NCI-H2107 treated with DMSO at 0.1 percent for 48 hours (cell line): ENCODE measurements around the gene ZNF653.
A peak's percentile ranks its signal among the peaks of the same experiment; 100 is the strongest.

ENCODE experiments used
- DNase-seq: peaks from one replicate; lab custom pipeline; 2025; ENCODE audit not compliant: unreplicated experiment; lab: John Stamatoyannopoulos, UW

The ZNF653 gene

DNA sequence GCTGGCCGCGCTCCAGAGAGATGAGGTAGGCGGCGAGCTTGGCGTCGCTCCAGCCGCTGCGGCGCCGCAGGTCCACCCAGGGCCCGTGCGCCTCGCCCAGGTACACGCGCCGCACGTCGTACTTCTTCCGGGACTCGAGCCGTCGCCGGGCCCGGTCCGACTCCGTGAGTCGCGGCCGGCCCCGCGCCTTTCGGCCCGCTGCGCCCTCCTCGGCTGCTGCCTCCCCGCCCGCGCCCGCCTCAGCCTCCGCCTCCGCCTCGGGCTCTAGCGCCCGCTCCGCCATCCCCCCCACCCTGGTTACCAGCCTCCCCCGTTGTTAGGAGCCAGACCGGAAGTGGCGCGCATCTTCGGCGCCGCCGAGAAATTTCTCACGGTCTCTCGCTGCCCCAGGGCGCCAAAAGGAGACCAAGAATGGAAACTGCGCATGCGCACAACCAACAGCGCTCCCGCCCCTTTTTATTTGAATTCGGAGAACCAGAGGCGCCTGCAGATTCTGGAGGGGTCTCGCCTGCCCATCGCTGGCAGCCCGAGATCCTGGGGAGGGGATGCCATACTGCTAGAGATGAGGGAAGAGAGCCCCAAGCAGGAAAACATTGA is at the start of gene ZNF653:
ZNF653 (minus strand) TSS at position 336 of the 597 bp plus-strand sequence; CDS start at position 283, 53 bp downstream.
- peak; percentile 90 for DNase-seq

DNA sequence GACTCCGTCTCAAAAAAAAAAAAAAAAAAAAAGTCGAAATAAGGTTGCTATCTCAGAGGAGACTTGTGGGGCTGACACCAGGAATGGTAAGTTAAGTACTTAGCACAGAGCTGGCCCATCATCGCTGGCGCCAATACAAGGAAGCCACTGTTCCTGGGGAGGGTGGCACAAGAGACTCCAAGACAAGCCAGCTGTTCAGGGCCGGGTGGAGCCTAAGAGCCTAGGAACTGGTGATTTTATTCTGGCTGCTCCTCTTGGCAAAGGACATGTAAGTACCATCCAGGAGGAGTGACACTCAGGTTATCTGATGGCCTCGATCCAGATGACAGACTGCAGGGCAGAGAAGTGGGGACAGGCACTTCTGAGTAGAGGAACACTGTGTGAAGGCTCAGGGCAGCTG is 49.6 kb upstream of the ZNF653 start:
- no peak for DNase-seq

DNA sequence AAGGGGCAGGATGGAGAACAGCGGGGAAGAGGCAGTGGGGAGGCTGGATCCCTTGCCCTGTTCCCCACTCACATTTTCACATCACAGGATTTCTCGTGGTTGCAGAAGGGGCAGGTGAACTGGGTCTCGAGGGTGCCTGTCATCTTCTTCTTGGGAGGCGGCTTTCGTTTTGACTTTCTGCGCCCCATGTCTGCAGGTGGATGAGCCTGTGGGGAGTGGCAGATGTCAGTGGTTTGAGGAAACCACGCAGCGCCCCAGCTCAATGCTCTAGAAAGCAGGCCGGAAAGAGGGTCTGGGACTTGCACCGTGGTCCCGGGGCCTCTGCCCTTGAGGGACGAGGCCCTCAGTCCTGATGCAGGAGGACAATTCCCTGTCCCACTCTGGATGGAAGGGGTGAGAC is 48.5 kb upstream of the ZNF653 start:
- no peak for DNase-seq

- no peak for DNase-seq
Observed at GRCh38 chr19:11552666-11553372, 47.2 kb upstream of the ZNF653 start.

DNA sequence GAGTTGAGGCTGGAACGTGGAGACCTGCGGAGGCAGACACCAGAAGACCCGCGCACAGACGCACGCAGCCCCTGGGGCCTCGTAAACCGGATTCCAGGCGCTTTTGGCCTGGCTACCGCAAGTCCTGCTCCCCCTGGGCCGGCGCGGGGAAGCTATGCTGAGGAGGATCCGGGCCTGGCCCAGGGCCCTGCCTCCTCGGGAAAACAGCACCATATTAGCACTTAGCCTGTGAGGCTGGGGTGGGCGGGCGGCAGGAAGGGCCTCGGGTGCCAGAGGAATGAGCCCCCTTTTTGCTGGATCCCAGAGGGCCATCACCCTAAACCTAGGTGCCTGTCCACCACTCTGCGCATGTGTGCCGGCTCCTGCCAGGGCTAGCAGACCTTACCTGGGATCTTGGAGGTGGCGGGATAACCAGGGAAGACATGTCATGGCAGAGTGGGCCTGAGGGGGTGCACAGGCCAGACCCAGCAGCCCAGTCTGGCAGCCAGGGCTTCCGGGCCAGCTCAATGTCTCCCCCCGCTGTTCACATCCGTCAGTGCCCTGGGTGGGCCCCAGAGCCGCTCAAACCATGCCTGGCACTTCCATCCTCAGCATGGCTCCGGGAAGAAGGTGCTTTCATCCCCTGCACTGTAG is 46.1 kb upstream of the ZNF653 start:
- DNase-seq, result no peak

DNA sequence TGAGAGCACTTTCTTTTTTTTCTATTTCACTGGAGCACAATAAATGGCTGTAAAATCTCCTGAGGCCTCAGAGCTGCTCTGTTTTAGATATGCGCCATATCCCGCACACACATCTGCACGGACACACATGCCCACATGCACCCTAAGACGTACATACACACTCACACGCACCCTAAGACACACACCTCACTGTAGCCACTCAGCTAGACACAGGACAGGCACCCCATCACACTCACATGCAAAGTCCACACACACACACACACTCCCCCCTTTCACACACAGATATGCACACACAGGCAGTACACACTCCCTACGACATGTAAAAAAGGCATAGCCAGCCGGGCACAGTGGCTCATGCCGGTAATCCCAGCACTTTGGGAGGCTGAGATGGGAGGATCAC is 44.6 kb upstream of the ZNF653 start:
- no peak for DNase-seq

DNA sequence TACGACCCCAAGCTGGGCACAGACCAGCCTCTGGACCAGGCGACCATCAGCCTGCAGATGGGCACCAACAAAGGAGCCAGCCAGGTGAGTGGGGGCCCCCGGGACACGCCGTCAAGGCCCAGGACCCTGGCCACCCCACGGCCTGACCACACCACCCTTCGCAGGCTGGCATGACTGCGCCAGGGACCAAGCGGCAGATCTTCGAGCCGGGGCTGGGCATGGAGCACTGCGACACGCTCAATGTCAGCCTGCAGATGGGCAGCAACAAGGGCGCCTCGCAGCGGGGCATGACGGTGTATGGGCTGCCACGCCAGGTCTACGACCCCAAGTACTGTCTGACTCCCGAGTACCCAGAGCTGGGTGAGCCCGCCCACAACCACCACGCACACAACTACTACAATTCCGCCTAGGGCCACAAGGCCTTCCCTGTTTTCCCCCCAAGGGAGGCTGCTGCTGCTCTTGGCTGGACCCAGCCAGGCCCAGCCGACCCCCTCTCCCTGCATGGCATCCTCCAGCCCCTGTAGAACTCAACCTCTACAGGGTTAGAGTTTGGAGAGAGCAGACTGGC is 43.8 kb upstream of the ZNF653 start:
- no peak for DNase-seq

GRCh38 chr19:11547929-11548700 is 42.5 kb upstream of the ZNF653 start:
- no peak for DNase-seq

- no peak for DNase-seq
Observed at GRCh38 chr19:11541238-11541637, 35.6 kb upstream of the ZNF653 start.

DNA sequence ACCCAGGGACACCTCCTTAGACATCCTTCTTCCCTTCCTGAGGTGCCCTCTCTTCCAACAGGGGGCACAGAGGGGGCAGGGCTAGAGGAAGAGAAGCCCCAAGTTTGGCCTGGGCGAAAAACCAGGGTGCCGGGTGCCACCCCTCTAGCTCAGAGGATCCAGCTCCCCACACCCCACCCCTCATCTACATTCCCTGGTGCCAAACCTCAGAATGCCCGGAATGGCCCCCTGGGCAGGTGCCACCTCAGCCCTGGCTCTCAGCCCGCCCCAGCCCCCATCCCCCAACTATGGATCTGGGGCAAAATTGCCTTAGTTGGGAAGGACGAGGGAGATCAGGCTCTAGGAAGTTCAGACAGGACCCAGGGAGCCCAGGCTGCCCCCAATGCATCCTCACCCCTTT is 35.0 kb upstream of the ZNF653 start:
- DNase-seq, result no peak

GRCh38 chr19:11539495-11540365 is 34.1 kb upstream of the ZNF653 start:
- DNase-seq, result no peak

GRCh38 chr19:11538232-11539036 is 32.8 kb upstream of the ZNF653 start, which contains the start of gene CNN1:
CNN1 (plus strand) TSS chr19:11538851; CDS start chr19:11538928, 77 bp downstream.
- DNase-seq, result no peak

GRCh38 chr19:11535792-11536595 is 30.4 kb upstream of the ZNF653 start:
- DNase-seq, result no peak

DNA sequence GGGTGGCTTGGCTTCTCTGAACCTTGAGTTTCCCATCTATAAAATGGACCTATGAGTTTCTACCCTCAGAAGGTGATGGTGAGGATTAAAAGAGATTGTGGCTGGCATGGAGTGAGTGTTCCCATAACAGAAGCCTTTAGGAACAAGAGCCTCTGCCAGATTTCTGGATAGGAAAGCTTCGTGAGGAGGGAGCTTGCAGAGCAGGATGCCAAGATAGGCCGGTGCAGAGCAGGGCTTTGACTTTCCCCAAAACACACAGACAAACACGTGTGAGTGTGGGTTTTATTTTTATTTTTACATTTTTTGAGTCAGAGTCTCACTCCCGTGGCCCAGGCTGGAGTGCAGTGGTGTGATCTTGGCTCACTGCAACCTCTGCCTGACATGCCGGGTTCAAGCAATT is 29.3 kb upstream of the ZNF653 start:
- DNase-seq, result no peak

GRCh38 chr19:11534538-11534937 is 28.9 kb upstream of the ZNF653 start:
- DNase-seq, result no peak

DNA sequence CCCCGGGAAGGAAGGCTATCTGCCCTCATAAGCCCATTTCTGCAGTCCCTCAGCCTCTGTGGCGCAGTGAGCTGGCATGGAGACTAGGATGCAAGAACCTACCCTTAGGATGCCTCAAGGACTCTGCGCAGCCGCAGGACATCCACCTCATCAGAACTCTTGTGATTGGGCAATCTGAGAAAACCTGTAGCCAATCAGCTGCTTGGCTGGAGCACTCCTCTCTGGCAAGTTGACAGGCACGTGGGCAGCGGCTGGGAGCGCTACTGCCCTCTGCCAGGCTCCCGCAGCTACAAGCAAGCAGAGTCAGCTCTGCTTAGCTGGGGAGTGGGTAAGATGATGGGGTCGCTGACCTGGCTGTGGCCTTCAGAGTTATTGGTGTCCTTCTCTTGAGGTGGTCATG is 24.8 kb upstream of the ZNF653 start:
- peak; percentile 57 for DNase-seq

DNA sequence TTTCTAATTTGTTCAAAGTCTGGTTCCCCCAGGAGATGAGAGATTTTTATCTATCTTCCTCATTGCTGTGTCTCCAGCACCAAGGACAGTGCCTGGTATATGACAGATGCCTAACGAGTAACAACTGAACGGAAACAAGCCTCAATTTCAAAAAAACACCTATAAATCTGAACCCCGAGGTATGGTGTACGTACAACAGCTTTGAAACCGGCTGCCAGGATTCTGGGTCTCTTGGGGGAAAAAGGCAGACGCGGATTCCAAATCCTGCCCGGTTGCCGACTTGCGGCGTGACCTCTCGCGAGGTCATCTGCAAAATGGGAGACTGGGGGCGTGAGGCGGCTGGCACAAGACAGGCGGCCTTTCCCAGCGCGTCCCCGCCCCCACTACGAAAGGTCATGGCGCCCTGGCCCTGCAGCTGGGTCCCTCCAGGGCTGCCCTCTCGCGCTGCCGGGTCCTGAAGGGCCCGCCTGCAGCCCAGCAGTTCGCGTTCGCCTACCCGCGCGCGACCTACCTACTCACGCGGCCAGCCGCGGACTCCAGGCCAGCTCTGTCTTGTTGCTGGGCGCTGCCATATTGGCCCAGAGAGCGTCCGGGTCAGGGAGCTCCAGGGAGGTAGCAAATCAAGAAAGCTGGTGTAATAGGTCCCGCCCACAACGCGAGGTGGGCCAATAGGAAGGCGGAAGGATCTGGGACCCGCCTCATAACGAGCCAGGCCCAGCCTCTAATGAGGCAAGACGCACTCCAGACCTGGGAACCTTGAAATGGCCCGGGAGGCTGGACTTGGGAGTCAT is 23.1 kb upstream of the ZNF653 start, which contains the start of gene ECSIT:
ECSIT (minus strand) TSS at position 584 of the 791 bp plus-strand sequence. CDS start 9,964 bp downstream, outside the sequence.
- peak; percentile 93 for DNase-seq

DNA sequence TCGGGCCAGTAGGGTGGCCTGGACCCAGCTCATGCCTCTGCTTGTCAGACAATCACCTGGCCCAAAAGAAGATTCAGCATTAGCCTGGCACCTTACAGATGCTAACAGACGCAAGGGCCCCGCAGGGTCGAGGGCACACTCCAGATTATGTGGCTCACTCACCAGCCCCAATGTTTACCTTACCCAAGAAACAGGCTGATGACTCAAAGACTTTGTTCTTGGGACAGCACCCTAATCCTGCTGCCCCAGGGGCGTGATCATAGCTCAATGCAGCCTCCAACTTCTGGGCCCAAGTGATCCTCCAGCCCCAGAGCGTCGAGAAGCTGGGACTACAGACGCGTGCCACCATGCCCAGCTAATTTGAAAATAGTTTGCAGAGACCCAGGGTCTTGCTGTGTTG is 13.5 kb upstream of the ZNF653 start:
- no peak for DNase-seq
